Adrenal gland (tissue), 12 donors: ENCODE results near the gene WNT7B. TPM values are rescaled to one million over a fixed set of nuclear protein-coding genes. Genes with fewer than 3 reads are reported as not detected.
A peak's percentile ranks its signal among the peaks of the same experiment; 100 is the strongest.
"Not testable (repeated sequence)": the region's sequence is repeated elsewhere in the genome, so short reads cannot be mapped to it uniquely, and the experiment has no call there.

Experiments used
- DNase-seq, 7 donors: peaks; one replicate each; pipeline ENCODE4 v3.0.0-alpha.2; 2019 to 2020
- H3K27ac ChIP-seq, 5 donors: fragments of 200-600 bp; sonication (generic) in 4 of 5; 1 replicate in 3 of 5; 2 replicates in 2 of 5; pipeline versions ENCODE4 v1.5.1 to v1.8.0; 2016 to 2020; ENCODE audit warnings: mild to moderate bottlenecking in 1 of 5
- H3K27me3 ChIP-seq: fragments of 200-600 bp; 2 replicates; pipeline ENCODE4 v1.8.0; 2021
- H3K36me3 ChIP-seq, 2 donors: fragments of 200-600 bp; replicated peaks in 1 of 2; 1 replicate in 1 of 2; 2 replicates in 1 of 2; pipeline versions ENCODE4 v1.5.1 to v1.8.0; 2018 to 2022
- H3K4me1 ChIP-seq, 2 donors: fragments of 200-600 bp; replicated peaks in 1 of 2; 1 replicate in 1 of 2; 2 replicates in 1 of 2; pipeline versions ENCODE4 v1.5.1 to v1.8.0; 2018 to 2021
- H3K4me3 ChIP-seq, 4 donors: fragments of 200-600 bp; sonication (generic) in 3 of 4; one replicate each; pipeline ENCODE4 v1.5.1; 2016 to 2018
- H3K9me3 ChIP-seq, 3 donors: fragments of 200-600 bp; sonication (generic) in 1 of 3; replicated peaks in 1 of 3; 1 replicate in 2 of 3; 2 replicates in 1 of 3; pipeline versions ENCODE4 v1.5.1 to v1.8.0; 2016 to 2021
- POLR2A ChIP-seq, 2 donors: fragments of 450-650 bp; IDR thresholded peaks; one replicate each; pipeline ENCODE4 v1.6.1; 2017; ENCODE audit warnings: antibody characterized with exemption in 2 of 2, mild to moderate bottlenecking in 2 of 2, moderate library complexity in 1 of 2
- WGBS, 4 donors: extraction: QIAGEN DNeasy Blood & Tissue Kit in 2 of 4; methylation state at CpG; one replicate each; pipeline versions ENCODE4 v1.1.5 to v1.1.7; 2013 to 2017; 5-methylcytosine and 5-hydroxymethylcytosine counted together
- intact Hi-C, 2 donors: fragments of 100-400 bp; cut with DNase I; formaldehyde crosslinking; loops; one replicate each; pipeline versions ENCODE4 v1.14.1 to v1.15.0; 2022 to 2023
- polyA plus RNA-seq, 3 donors: library from polyadenylated mRNA; stranded (reverse); fragments of 200-250 nt in 2 of 3; fragments of 350-450 nt in 1 of 3; fragmentation: Illumina TruSeq in 1 of 3; extraction: RNeasy Lipid Tissue Mini Kit (QIAGEN cat#74804) in 1 of 3; gene quantifications; one replicate each; pipeline ENCODE4 v1.2.3, GENCODE V29; 2013 to 2014
- total RNA-seq, 9 donors: library from RNA; depleted of rRNA in 4 of 9; stranded (reverse); fragments of >200 nt in 4 of 9; fragments of 120-200 nt in 1 of 9; fragmentation: NEBNext Ultra II Directional in 1 of 9; extraction: Animal tissue kit (Norgen Biotek cat#: 25700) in 1 of 9; gene quantifications; one replicate each; pipeline versions ENCODE4 v1.1.0 to v1.2.4, GENCODE V29; 2013 to 2023
- TF ChIP-seq, protein P1 (sequence below), 6 experiments: fragments of 450-650 bp in 4 of 6; fragments of 200-600 bp in 2 of 6; sonication (generic) in 1 of 6; IDR thresholded peaks; 1 replicate in 5 of 6; 2 replicates in 1 of 6; pipeline versions ENCODE4 v1.5.1 to v1.8.0; 2016 to 2021; ENCODE audit warnings: antibody characterized with exemption in 6 of 6, mild to moderate bottlenecking in 2 of 6, moderate library complexity in 1 of 6
- donor health status: healthy with polysubstance abuse.
- donor health status: Bipolar disorder and iron deficiency.
- donor health status: DM: yes; HTN: yes; CAD: no.
- donor health status: DM: no; HTN: no; CAD: no.
- donor health status: DM: no; HTN: no; CAD: no.
- donor health status: DM: yes; HTN: yes; CAD: no.

Gene WNT7B
- total and polyA plus RNA-seq, 12 donors, result 0.07 to 0.24 (median 0.15) TPM; not detected in 8

DNA sequence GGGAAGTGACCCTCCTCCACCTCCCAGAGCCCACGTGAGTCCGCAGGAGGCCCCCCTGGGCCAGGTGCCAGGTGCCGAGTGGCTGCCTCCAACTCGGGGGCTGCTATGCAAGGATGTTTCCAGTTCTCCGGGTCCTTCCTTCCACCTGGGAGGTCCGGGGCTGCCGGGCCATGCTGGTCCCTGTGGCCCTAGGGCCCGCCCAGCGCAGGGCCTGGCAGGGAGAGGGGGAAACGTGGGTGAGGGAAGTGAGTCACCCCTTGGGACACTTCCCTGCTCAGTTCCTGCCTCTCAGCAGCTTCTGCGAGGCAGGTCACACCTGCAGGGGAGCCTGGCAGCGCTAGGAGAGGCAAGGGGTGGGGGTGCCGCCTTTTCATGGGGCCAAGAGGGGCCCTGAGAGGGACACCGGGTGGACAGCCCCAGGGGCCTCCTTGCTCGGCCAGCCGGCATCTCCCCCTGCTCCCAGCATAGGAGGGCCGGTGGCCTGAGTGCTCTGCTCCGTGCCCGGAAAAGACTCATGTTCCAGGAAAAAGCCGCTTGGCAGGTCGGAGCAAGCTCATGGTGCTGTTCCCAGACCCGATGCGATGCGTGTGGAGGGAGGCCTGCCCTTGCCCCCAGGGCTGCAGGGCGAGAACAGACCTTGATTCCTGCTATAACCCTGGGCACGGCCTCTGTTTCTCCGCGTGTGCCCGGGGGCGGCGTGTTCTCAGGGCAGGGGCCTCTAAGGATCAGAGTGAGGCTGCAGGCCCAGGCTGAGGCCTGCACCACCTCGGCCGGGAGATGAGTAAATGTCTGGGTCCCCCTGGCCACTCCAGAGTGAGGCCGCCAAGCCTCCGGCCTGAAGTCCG lies 30.3 kb upstream of the WNT7B start:
- peak overlapping the region; percentile 48 to 86 (median 70) for H3K27ac ChIP-seq
- intact Hi-C loops, result loop anchor here (2.0 to 5.0 kb wide), 2 partner anchors 110 kb away; no protein-coding TSS in a partner anchor
- WGBS, 4 donors, result 22 to 31% (median 26%) methylated on average over 12 to 36 of the region's 36 CpGs; no CpG with 5 or more reads in 1 of the 4 donors
- DNase-seq, result peak; percentile 62 to 83 (median 78)
- TF ChIP-seq, protein P1, sequence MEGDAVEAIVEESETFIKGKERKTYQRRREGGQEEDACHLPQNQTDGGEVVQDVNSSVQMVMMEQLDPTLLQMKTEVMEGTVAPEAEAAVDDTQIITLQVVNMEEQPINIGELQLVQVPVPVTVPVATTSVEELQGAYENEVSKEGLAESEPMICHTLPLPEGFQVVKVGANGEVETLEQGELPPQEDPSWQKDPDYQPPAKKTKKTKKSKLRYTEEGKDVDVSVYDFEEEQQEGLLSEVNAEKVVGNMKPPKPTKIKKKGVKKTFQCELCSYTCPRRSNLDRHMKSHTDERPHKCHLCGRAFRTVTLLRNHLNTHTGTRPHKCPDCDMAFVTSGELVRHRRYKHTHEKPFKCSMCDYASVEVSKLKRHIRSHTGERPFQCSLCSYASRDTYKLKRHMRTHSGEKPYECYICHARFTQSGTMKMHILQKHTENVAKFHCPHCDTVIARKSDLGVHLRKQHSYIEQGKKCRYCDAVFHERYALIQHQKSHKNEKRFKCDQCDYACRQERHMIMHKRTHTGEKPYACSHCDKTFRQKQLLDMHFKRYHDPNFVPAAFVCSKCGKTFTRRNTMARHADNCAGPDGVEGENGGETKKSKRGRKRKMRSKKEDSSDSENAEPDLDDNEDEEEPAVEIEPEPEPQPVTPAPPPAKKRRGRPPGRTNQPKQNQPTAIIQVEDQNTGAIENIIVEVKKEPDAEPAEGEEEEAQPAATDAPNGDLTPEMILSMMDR (IDR thresholded peaks at IDR 0.05), result no peak
- TF ChIP-seq POLR2A (IDR thresholded peaks at IDR 0.05), result no peak
- no peaks in the 10 kb centered on the region for H3K36me3 ChIP-seq
- peaks cover 0 to 6% (median 0%) of the 10 kb centered on the region in 3 donors for H3K9me3 ChIP-seq
- no peak overlapping the region for H3K4me3 ChIP-seq
- H3K4me1 ChIP-seq, result peaks cover 32 to 37% of the 10 kb centered on the region in 2 donors
- no peaks in the 10 kb centered on the region for H3K27me3 ChIP-seq

DNA sequence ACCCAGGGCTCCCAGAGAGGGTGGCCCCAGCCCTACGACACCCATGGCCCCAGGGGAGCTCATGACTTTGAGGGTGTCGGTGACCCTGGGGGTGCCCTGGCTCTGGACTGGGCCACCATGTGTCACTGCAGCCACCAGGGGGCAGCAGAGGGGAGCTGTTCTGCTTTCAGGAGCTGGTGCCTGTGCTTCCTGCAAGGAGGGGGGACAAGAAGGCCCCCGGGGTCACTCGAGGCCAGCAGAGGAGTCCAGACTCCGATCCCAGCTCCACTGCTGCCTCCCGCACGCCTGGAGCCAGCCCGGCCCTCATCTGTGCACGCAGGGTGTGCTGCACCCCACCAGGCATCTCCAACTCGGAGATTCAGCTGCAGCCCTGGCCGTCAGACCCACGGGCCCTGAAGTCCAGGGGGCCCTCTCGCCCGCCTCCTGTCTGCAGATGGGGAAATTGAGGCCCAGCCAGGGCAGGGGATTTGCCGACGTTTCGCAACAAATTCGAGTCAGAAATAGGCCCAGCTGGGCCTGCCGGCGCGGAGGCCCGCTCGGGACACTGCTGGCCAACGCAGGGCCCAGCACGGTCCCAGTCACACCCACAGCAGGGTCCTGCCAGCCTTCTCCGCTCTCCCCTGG lies 29.5 kb upstream of the WNT7B start:
- no peak overlapping the region for H3K4me3 ChIP-seq
- WGBS, 4 donors, result 14 to 28% (median 23%) methylated on average over 5 to 26 of the region's 26 CpGs

DNA sequence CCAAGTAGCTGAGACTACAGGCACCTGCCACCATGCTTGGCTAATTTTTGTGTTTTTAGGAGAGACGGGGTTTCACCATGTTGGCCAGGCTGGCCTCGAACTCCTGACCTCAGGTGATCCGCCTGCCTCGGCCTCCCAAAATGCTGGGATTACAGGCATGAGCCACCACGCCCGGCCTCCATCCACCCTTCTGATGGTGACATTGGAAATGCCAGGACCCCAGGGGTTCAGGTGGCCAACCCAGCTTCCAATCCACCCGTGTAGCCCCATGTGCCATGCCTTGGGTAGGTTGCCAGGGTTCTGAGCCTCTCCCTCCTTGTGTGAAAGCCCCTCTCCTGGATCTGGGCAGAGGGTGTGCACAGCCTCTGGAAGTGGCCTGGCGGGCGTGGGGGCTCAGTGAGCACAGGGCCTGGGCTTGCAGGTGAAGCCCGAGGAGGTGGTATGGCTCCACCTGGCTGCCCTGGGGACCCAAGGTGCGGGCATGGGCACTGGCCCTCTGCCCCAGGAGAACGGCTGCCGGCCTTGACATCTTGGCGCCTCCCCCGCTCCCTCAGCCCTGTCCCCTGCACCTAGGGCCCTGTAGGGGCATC lies 28.2 kb upstream of the WNT7B start:
- intact Hi-C loops, result loop anchor here in 1 of 2 donors (5.0 kb wide), 1 partner anchor 112 kb away; no protein-coding TSS in a partner anchor
- not testable (repeated sequence) for H3K36me3 ChIP-seq, H3K27me3 ChIP-seq, H3K4me3 ChIP-seq, H3K27ac ChIP-seq, H3K9me3 ChIP-seq
- 76 to 88% (median 80%) methylated on average over 12 to 15 of the region's 15 CpGs for WGBS, 4 donors
- peaks cover 45 to 53% of the 10 kb centered on the region in 2 donors for H3K4me1 ChIP-seq
- DNase-seq, result peak in 2 of 7 donors; percentile 12 to 34

More for the DNA sequence above, 29.5 kb upstream of the WNT7B start:
- DNase-seq, result peak; percentile 94 to 98 (median 97)
- TF ChIP-seq POLR2A (IDR thresholded peaks at IDR 0.05), result no peak
- TF ChIP-seq, protein P1 (IDR thresholded peaks at IDR 0.05), result peak; percentile 96 to 99 (median 97)
- Histone ChIP-seq H3K4me1 (peaks cover 38 to 44% of the 10 kb centered on the region in 2 donors), H3K27ac (peak overlapping the region; percentile 48 to 86 (median 70)), H3K36me3 (no peaks in the 10 kb centered on the region), H3K9me3 (peaks cover 0 to 6% (median 0%) of the 10 kb centered on the region in 3 donors), H3K27me3 (no peaks in the 10 kb centered on the region)
- intact Hi-C loops, result loop anchor here (2.0 to 5.0 kb wide), 2 partner anchors 110 to 111 kb away; no protein-coding TSS in a partner anchor

DNA sequence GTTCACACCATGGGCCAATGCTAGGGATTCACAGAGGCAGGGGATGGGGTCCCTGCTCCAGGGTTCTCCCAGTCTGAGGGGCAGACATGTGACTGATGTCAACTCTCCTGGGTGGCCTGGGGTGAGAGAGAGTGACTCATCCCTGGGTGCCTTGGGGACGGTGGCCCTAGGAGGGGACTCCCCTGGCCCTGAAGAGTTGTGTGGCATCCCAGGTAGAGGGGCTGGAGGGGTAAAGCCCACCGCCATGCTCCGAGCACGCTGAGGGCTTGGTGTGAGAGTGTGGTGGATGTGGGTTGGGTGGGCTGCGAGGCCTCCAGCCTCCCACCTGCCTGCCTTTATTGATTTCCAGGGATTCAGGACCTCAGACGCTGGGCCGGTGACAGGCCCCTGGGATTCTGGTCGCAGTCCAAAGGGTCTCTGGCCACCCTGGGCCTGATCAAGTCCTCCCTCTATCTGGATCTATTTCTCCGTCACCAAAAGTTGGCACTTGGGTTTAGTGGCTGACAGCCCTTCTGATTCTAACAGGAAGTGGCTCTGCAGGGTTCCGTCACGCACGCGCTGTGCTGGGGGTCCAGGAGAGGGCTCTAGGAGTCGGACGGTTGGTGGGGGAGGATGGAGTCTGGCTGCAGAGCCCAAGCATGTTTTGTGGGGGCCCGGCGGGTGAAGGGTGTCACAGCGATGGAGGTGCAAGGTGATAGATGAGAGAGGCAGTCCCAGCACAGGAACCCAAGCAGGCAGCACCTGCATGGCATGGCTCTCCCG lies 27.3 kb upstream of the WNT7B start:
- H3K4me1 ChIP-seq, result peaks cover 47 to 53% of the 10 kb centered on the region in 2 donors
- no peaks in the 10 kb centered on the region for H3K27me3 ChIP-seq
- H3K27ac ChIP-seq, result peak overlapping the region in 2 of 5 donors; percentile 89
- WGBS, 4 donors, result 70 to 95% (median 82%) methylated on average over 13 to 19 of the region's 19 CpGs
- peak in 2 of 7 donors; percentile 20 to 30 for DNase-seq
- intact Hi-C loops, result no loop called here
- no peak for TF ChIP-seq POLR2A (IDR thresholded peaks at IDR 0.05)
- TF ChIP-seq, protein P1 (IDR thresholded peaks at IDR 0.05), result no peak
- H3K9me3 ChIP-seq, result no peaks in the 10 kb centered on the region
- no peaks in the 10 kb centered on the region for H3K36me3 ChIP-seq
- no peak overlapping the region for H3K4me3 ChIP-seq
